Pancreas (tissue), 10 donors: ENCODE measurements around the gene ARHGEF26. TPM values are rescaled to one million over a fixed set of nuclear protein-coding genes. Genes with fewer than 3 reads are reported as not detected.

Source experiments
- ATAC-seq, 4 donors: fragments of 200-7000 bp; cut with Tn5 transposase; one replicate each; pipeline versions ENCODE4 v1.8.0 to v1.9.1; 2020; ENCODE audit warnings: mild to moderate bottlenecking in 4 of 4, moderate library complexity in 4 of 4
- DNase-seq, 6 donors: peaks; one replicate each; pipeline ENCODE4 v3.0.0-alpha.2; 2020
- FAIRE-seq: peaks from 2 replicates; lab custom pipeline; 2012; peaks lifted over from hg19 to GRCh38; lab: Jason Lieb, UNC
- H3K27ac ChIP-seq, 4 donors: fragments of 200-600 bp; sonication (generic); 1 replicate in 3 of 4; 2 replicates in 1 of 4; pipeline versions ENCODE4 v1.5.0 to v1.8.0; 2020
- H3K27me3 ChIP-seq, 4 donors: fragments of 200-600 bp; one replicate each; pipeline ENCODE4 v1.8.0; 2021
- H3K36me3 ChIP-seq, 3 donors: fragments of 200-600 bp; sonication (generic) in 1 of 3; one replicate each; pipeline versions ENCODE4 v1.5.0 to v1.8.0; 2020 to 2021
- H3K4me1 ChIP-seq, 3 donors: fragments of 200-600 bp; one replicate each; pipeline ENCODE4 v1.8.0; 2021
- H3K4me3 ChIP-seq, 4 donors: fragments of 200-600 bp; sonication (generic) in 2 of 4; one replicate each; pipeline versions ENCODE4 v1.5.0 to v1.8.0; 2020 to 2021
- H3K9me3 ChIP-seq, 4 donors: fragments of 200-600 bp; one replicate each; pipeline ENCODE4 v1.8.0; 2021
- WGBS, 2 donors: extraction: QIAGEN DNeasy Blood & Tissue Kit; methylation state at CpG; one replicate each; pipeline ENCODE4 v1.1.7; 2013; 5-methylcytosine and 5-hydroxymethylcytosine counted together
- intact Hi-C, 3 donors: fragments of 100-400 bp; cut with DNase I; formaldehyde crosslinking; loops; one replicate each; pipeline versions ENCODE4 v1.11.1 to v1.14.2; 2022
- polyA plus RNA-seq, 2 donors: library from polyadenylated mRNA; stranded (reverse); fragments of 200-250 nt; gene quantifications; one replicate each; pipeline ENCODE4 v1.2.3, GENCODE V29; 2013
- total RNA-seq, 6 donors: library from RNA; stranded (reverse); fragmentation: NEBNext Ultra II Directional in 4 of 6; extraction: Animal tissue kit (Norgen Biotek cat#: 25700) in 4 of 6; gene quantifications; one replicate each; pipeline versions ENCODE4 v1.2.1 to v1.2.4, GENCODE V29; 2021 to 2023
- TF ChIP-seq, protein P1 (sequence below), 4 donors: fragments of 200-600 bp; sonication (generic) in 3 of 4; IDR thresholded peaks; one replicate each; pipeline versions ENCODE4 v1.5.0 to v1.8.0; 2021; ENCODE audit warnings: antibody characterized with exemption in 4 of 4
- donor health status: healthy with polysubstance abuse.
- donor health status: DM: no; HTN: no; CAD: no; lungs with moderate emphysema.
- donor health status: DM: no; HTN: no; CAD: no.
- donor health status: control.
- donor health status: control.
- donor health status: Bipolar disorder and iron deficiency.
- donor health status: DM: yes; HTN: yes; CAD: no.
- donor health status: DM: no; HTN: no; CAD: no.
- donor health status: DM: no; HTN: no; CAD: no.
- donor health status: DM: yes; HTN: yes; CAD: no.

ARHGEF26 gene
- total and polyA plus RNA-seq, 8 donors: 2.7 to 6.5 (median 4.9) TPM

DNA sequence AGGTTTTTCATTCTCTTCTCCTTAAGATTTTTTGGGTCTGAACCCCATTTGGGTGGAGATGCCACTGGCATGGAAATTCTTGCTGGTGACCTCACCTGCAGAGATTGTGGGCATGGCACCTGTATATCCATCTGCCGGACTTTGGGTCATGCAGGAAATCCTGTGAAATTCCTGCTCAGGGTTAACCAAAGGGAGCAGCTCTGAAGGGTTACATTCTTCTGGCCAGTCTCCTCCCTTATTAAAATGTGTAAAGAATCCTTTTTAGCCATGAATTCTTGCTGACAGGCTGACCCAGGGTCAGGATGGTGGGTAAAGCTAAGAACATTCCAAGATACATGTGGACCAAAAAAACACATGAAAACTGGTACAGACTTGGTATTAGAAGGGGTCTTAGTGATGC, 27.4 kb downstream of the ARHGEF26 start:
- H3K27ac ChIP-seq: no peak overlapping the region
- 89 to 91% methylated on average over 1 of the region's 1 CpG for WGBS, 2 donors

DNA sequence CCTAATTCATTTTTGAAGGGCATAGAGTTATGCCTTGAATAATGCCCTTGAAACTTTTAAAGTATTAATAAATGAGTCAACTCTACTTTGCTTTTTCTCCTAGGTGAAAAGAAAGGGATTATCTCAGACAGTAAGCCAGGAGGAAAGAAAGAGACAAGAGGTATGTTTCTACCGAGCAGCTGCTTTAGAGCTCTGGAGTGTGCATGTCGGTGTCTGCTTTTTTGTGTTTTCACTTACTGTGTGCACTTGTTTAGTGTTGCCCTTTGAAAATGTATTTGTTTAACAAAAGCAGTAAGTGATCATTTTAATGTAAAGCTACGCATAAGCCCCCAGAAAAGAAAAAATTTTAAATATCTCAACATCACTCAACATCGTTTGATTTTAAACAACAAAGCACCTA, 28.1 kb downstream of the ARHGEF26 start:
- 91 to 95% methylated on average over 4 of the region's 4 CpGs for WGBS, 2 donors
- intact Hi-C loops: no loop called here
- FAIRE-seq: no peak
- ATAC-seq: no peak
- Histone ChIP-seq H3K9me3 (no peaks in the 10 kb centered on the region), H3K4me1 (no peaks in the 10 kb centered on the region), H3K27me3 (no peaks in the 10 kb centered on the region), H3K36me3 (no peaks in the 10 kb centered on the region), H3K27ac (no peak overlapping the region), H3K4me3 (no peak overlapping the region)
- TF ChIP-seq, protein P1, sequence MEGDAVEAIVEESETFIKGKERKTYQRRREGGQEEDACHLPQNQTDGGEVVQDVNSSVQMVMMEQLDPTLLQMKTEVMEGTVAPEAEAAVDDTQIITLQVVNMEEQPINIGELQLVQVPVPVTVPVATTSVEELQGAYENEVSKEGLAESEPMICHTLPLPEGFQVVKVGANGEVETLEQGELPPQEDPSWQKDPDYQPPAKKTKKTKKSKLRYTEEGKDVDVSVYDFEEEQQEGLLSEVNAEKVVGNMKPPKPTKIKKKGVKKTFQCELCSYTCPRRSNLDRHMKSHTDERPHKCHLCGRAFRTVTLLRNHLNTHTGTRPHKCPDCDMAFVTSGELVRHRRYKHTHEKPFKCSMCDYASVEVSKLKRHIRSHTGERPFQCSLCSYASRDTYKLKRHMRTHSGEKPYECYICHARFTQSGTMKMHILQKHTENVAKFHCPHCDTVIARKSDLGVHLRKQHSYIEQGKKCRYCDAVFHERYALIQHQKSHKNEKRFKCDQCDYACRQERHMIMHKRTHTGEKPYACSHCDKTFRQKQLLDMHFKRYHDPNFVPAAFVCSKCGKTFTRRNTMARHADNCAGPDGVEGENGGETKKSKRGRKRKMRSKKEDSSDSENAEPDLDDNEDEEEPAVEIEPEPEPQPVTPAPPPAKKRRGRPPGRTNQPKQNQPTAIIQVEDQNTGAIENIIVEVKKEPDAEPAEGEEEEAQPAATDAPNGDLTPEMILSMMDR (IDR thresholded peaks at IDR 0.05): no peak
- no peak for DNase-seq

More for the DNA sequence above, 27.4 kb downstream of the ARHGEF26 start:
- intact Hi-C loops: no loop called here
- DNase-seq: no peak
- Histone ChIP-seq H3K36me3 (no peaks in the 10 kb centered on the region), H3K9me3 (no peaks in the 10 kb centered on the region), H3K4me1 (no peaks in the 10 kb centered on the region), H3K27me3 (no peaks in the 10 kb centered on the region), H3K4me3 (no peak overlapping the region)
- no peak for ATAC-seq
- TF ChIP-seq, protein P1 (IDR thresholded peaks at IDR 0.05): no peak
- no peak for FAIRE-seq

DNA sequence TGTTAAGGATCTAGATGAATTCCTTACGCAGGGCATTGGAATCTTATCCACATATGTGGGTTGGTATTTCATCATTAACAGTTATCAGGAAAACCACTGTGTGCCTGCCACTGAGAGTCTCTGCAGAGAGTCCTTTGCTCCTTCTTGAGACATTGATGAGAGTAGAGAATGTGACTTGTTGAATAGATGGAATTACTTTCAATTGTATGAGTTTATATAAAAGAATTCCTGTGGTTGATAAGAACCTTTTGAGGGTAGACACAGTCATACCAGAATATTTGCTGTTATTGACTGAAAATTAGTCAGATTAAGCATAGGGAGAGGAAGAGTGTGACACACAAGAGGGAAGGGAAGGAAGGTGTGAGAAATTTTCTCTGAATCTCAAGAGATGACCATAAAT, 30.8 kb downstream of the ARHGEF26 start:
- Histone ChIP-seq H3K36me3 (no peaks in the 10 kb centered on the region), H3K9me3 (no peaks in the 10 kb centered on the region), H3K27me3 (no peaks in the 10 kb centered on the region), H3K4me1 (no peaks in the 10 kb centered on the region), H3K4me3 (no peak overlapping the region), H3K27ac (no peak overlapping the region)
- TF ChIP-seq, protein P1 (IDR thresholded peaks at IDR 0.05): no peak
- DNase-seq (no peak), ATAC-seq (no peak), FAIRE-seq (no peak)
- intact Hi-C loops: no loop called here
- WGBS, 2 donors: 88 to 100% methylated on average over 1 of the region's 1 CpG

DNA sequence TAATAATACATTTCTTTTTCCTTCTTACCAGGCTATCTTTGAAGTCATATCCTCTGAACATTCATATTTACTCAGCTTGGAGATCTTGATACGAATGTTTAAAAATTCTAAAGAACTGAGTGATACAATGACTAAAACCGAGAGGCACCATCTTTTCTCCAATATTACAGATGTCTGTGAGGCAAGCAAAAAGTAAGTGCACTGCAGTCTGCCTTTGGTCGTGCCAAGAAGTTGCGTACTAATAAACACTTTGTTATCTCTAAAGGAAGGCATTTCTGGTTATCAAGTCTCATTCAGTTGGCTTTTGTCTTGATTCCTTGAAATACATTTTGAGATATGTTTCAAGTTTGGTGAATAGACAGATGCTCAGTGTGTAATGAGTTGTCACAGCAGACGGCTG, 31.6 kb downstream of the ARHGEF26 start:
- Histone ChIP-seq H3K4me3 (no peak overlapping the region), H3K4me1 (no peaks in the 10 kb centered on the region), H3K27ac (no peak overlapping the region), H3K36me3 (no peaks in the 10 kb centered on the region), H3K9me3 (no peaks in the 10 kb centered on the region), H3K27me3 (no peaks in the 10 kb centered on the region)
- DNase-seq (no peak), ATAC-seq (no peak), FAIRE-seq (no peak)
- TF ChIP-seq, protein P1 (IDR thresholded peaks at IDR 0.05): no peak
- intact Hi-C loops: no loop called here
- WGBS, 2 donors: 80% methylated on average over 5 of the region's 5 CpGs

DNA sequence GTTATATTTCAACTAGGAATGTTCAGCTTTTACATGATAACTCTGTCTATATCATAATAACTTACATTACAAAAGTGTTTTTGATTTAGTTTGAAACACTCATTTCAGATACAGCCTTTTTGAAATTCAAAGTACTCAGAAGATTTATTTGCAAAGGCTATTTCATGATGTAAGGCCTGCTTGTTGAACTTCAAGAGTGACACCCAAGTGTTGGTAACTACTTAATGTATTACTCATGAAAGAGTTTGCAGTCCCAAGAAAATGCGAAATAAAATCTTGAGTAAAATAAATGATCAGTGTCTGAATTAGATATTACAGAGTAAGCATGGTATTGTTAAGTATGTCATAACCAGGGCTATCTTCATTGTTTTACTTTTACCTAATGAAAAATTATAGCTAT, 35.3 kb downstream of the ARHGEF26 start:
- WGBS, 2 donors: 94 to 98% methylated on average over 1 of the region's 1 CpG
- DNase-seq: no peak
- TF ChIP-seq, protein P1 (IDR thresholded peaks at IDR 0.05): no peak
- no peak for ATAC-seq
- FAIRE-seq: no peak
- H3K27ac ChIP-seq: no peak overlapping the region
- H3K4me3 ChIP-seq: no peak overlapping the region
- H3K36me3 ChIP-seq: no peaks in the 10 kb centered on the region
- intact Hi-C loops: no loop called here
- peaks cover 0 to 7% (median 4%) of the 10 kb centered on the region in 3 donors for H3K4me1 ChIP-seq
- H3K27me3 ChIP-seq: no peaks in the 10 kb centered on the region
- no peaks in the 10 kb centered on the region for H3K9me3 ChIP-seq
